GM21825 (cell line): ENCODE measurements around the gene IL17D.
"Not testable (repeated sequence)": the region's sequence is repeated elsewhere in the genome, so short reads cannot be mapped to it uniquely, and the experiment has no call there.

Source experiments
- ATAC-seq: cut with Tn5 transposase; IDR thresholded peaks from one replicate; pipeline ENCODE4 v1.9.1; 2021; ENCODE audit warnings: mild to moderate bottlenecking, moderate library complexity; ENCODE audit not compliant: unreplicated experiment

Gene IL17D

DNA sequence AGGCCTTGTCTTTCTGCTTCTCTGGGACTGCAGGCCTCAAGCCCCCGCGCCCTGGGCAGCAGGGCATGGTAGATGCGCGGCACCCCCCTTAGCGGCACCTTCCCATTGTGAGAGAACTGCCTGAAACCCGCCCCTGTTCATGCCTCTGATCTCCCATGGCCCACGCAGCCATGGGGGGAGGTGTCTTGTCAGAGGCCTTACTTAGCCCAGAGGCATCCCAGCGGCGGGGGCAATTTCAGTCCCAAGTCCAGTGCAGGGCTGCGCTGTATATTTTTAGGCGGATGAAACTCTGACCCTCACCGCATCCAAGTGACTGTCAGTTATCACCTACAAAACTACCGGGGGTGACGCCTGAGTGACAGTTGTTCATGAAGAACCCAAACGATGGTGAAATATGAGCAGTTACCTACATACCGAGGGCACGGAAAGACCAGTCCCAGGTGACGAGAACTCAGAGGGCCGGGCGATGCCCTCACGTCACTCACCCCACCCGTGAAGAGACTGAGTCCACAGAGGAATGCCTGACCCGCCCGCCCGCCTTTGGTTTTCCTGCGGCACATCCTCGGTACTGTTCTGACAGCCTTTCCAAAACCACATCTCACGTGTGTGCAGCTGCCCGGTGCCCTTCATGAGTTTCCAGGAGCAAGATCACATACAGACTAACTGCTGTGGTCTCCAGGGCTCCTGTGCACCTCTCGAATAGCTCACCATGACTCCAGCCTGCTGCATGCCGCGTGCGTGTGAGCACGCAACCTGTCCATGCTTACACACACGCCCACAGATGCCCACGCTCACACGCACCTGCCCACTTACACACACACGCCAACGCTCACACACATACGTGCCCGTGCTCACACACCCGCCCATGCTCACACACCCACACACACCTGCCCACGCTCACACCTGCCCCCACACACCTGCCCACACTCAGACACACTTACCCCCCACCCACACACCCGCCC, 14.4 kb downstream of the IL17D start:
- no peak for ATAC-seq

DNA sequence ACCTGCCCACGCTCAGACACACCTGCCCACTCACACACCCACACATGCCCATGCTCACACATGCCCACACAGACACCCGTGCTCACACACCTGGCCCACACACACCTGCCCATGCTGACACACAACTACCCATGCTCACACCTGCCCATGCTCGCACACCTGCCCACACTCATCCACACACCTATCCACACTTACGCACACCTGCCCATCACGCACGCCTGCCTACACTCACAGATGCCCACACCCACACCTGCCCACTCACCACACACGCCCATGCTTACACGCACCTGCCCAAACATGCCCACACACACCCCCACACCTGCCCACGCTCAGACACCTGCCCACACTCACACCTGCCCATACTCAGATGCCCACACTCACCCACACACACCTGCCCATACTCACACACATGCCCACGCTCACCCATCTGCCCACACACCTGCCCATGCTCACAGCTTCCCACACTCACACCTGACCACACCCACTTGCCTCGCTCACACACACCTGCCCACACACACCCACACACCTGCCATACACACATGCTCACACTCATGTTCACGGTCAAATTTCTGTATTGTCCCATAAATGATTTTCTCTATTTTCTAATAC, 15.6 kb downstream of the IL17D start:
- ATAC-seq, result no peak

DNA sequence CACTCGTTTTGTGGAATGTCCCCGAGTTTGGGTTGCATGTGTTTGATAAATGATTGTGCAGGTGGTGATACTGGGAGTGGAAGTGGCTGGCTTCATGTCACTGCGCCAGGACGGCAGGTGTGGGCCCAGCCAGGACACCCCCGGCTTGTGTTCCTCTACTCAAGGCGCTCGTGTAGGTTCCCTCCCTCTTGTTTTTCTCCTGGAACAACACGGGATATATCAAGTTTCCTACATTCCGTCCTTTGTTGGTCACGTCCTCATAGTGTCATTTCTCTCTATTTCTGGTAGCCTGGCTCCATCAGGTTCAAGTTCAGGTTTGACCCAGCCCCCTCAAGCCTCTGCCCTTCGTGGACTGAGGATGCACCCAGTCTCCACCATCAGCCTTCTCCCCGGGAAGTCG, 16.3 kb downstream of the IL17D start:
- no peak for ATAC-seq

DNA sequence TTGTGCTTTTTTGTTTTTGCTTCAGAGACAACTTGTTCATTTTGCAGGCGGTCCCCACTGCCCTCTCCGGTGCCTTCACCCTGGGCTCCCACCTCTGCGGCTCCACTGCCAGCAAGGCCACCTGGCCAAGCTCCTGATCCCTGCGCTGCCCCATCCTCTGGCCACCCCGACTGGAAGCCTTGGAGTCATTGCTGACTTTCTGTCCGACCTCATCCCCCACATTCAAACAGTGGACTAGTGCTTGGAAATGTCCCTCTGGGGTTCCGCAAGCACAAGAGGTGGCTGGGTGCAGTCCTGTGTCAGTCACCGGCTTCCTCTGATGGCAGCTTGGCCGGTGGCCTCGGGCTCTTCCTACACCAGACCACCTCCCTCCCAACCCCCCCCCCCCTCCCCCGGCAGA, 17.0 kb downstream of the IL17D start:
- no peak for ATAC-seq

DNA sequence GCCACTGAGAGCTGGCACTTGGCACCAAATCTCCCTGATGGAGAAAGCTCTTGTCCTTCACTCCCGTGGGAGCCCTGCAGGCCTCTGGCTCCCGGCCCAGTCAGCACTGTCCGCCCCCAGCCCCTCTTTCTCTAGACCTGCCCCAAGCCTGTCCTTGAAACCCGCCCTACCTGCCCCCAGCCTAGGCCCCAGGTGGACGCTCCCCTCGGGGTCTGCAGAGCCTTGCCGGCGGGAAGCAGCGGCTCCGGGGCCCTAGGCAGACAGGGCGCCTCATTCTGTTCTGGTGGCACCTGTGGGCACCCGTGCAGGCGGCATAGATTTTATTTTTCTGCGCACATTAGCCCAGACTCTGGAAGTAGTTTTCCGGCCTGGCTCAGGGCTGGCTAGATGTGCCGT, 17.6 kb downstream of the IL17D start:
- no peak for ATAC-seq

DNA sequence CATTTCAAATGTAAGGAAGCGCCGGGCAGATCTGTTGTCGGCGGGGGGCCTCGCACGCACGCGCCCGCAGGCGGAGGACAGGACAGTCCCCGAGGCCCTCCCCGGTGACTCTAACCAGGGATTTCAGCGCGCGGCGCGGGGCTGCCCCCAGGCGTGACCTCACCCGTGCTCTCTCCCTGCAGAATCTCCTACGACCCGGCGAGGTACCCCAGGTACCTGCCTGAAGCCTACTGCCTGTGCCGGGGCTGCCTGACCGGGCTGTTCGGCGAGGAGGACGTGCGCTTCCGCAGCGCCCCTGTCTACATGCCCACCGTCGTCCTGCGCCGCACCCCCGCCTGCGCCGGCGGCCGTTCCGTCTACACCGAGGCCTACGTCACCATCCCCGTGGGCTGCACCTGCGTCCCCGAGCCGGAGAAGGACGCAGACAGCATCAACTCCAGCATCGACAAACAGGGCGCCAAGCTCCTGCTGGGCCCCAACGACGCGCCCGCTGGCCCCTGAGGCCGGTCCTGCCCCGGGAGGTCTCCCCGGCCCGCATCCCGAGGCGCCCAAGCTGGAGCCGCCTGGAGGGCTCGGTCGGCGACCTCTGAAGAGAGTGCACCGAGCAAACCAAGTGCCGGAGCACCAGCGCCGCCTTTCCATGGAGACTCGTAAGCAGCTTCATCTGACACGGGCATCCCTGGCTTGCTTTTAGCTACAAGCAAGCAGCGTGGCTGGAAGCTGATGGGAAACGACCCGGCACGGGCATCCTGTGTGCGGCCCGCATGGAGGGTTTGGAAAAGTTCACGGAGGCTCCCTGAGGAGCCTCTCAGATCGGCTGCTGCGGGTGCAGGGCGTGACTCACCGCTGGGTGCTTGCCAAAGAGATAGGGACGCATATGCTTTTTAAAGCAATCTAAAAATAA, 18.2 kb downstream of the IL17D start:
- no peak for ATAC-seq

DNA sequence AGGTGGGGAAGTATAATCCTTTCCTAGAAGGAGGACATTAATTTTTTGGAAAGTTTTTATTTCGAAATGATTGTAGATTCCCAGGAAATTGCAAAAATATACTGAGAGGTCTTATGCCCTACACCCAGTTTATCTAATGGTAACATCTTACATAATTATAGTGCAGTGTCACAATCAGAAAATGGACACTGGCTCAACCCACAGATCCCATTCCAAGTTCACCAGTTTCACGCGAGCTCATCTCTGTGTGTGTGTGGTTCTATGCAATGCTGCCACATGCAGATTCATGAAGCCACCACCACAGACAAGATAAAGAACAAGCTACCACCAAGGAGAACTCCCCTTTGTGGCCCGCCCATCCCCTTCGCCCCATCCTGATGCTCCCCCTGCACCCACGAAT, 24.4 kb downstream of the IL17D start:
- ATAC-seq, result no peak

DNA sequence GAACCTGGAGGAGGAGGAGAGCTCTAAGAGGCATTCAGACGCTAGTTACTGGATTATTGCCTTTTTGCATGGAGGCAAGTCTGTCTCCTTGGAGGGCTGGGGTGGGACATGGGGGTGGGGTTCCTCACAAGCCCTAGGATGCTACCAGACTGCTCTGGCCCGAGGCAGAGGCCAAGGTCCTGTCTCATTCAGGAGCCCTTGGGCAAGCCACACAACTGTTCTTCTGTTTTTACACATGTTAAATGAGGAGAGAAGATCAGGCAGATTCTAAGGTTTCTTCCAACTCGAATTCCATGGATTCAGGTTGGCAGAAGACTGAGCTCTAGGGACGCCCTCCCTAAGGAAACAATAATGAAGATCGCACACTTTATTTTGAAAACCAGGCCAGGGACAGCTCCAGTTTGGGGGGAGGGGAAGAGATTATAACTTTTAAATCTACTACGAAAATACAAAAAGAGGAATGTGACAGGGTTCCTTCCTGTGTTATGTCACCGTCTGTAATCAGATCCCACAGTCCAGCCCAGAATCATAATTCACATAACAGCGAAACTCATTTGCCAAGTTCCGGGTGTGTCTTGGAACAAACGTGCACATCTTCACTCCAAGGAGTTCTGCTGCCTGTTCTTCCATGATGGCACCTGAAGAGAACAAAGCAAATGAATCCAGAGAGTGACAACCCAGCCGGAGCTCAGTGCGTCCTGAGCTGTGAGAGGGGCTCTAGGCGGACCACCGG, 25.2 kb downstream of the IL17D start:
- ATAC-seq, result no peak

DNA sequence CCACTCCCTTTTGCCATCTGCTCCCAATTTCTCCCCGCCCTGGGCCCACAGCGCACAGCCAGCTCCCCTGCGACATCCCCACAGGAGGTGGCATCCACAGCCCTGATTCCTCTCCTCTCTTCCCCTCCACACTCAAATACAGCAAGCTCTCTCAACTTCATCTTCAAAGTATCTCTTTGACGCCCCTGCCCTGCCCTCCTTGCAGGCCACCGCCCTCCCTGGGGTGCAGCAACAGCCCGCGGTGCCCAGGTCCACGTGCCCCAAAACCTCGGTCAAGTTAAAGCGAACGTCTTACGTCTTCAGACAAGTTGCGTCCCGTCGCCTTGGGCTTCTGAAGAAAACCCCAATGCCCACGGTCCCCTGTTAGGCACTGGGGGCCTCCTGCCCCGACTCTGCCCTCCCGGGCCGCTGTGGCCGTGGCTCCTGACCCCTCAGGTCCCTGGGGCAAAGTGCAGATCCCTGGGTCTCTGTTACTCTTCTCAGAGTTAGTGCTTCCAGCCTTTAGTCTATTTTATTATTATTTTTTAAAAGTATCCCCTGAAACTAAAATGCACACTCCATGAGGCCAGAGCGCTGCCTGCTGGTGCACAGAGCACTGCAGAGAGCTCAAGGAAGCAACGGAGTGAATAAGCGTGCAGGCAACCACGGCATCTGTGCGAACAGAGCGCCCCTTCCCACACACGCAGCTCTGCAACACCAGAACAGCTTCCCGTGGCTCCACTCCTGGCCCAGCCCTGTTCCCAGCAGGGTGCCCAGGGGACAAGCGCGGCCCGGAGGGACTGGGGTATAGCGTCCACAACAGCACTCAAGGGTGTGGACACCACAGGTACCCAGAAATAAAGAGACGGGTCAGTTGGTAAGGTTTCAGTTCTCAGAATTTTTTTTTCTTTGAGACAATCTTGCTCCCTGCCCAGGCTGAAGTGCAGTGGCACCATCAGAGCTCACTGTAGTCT, 26.4 kb downstream of the IL17D start:
- ATAC-seq, result no peak

DNA sequence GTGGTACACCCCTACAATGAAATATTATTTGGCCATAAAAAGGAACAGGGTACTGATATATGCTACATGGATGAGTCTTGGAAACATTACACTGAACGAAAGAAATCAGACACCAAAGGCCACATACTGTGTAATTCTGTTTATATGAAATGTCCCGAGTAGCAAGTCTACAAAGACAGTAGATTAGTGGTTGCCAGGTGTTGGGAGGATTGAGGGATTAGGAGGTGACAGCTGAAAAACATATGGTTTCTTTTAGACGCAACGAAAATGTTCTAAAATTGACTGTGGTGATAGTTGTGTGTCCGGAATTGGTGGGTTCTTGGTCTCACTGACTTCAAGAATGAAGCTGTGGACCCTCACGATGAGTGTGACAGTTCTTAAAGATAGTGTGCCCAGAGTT, 35.1 kb downstream of the IL17D start:
- no peak for ATAC-seq

DNA sequence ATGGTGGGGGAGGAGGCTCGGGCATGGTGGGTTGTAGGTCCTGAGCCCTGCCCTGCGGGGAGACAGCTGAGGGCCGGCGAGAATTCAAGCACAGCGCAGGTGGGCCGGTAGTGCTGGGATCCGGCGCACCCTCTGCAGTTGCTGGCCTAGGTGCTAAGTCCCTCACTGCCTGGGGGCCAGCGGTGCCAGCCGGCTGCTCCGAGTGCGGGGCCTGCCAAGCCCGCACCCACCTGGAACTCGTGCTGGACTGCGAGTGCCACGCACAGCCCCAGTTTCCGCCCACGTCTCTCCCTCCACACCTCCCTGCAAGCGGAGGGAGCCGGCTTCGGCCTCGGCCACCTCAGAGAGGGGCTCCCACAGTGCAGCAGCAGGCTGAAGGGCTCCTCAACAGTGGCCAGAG, 36.5 kb downstream of the IL17D start:
- no peak for ATAC-seq

DNA sequence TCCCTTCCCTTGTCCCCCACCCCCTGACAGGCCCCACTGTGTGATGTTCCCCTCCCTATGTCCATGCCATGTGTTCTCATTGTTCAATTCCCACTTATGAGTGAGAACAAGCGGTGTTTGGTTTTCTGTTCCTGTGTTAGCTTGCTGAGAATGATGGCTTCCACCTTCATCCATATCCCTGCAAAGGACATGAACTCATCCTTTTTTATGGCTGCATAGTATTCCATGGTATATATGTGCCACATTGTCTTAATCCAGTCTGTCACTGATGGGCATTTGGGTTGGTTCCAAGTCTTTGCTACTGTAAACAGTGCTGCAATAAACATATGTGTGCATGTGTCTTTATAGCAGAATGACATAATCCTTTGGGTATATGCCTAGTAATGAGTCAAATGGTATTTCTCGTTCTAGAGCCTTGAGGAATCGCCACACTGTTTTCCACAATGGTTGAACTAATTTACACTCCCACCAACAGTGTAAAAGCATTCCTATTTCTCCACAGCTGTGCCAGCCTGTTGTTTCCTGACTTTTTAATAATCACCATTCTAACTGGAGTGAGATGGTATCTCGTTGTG, 40.4 kb downstream of the IL17D start:
- ATAC-seq, result not testable (repeated sequence)

DNA sequence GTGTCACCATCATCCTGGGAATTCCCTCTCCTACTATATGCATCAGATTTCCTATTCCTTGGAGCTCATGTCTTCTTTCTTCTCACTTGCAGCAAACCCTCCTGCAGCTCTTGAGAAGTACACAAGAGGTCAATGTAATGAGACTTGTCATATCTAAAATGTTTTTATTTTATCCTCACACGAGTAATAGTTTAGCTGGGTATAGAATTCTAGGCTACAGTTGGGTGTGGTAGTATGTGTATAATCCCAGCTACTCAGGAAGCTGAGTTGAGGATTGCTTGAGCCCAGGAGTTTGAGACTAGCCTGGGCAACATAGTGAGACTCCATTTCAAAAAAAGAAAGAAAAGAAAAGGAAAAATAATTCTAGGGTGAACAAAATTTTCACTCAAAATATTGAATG, 45.9 kb downstream of the IL17D start:
- ATAC-seq, result no peak

DNA sequence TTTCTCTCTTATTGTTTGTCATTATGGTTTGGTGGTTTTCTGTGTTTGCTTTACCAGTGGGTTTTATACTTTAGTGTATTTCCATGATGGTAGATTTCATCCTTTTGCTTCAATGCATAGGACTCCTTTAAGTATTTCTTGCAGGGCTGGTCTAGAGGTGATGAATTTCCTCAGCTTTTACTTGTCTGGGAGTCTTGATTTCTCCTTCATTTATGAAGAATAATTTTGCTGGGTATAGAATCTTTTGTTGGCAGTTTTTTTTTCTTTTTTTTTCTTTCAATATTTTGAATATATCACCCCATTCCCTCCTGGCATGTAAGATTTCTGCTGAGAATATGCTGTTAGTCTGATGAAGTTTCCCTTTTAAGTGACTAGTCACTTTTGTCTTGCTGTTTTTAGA, 50.5 kb downstream of the IL17D start:
- ATAC-seq, result no peak

DNA sequence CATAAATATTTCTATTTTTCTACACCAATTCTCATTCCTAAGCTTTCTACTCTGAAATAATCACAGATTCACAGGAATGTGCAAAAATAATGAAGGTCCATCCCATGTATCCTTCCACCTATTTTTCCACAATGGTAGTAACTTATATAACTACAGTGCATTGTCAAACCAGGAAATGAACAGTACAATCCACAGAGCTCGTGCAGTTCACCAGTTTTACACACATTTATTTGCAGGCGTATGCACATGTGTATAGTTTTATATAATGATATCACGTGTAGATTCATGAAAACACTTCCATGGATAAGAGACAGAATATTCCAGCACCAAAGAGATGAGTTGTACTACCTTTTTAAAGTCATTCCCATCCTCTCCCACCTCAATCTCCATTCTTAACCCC, 57.4 kb downstream of the IL17D start:
- ATAC-seq, result no peak

DNA sequence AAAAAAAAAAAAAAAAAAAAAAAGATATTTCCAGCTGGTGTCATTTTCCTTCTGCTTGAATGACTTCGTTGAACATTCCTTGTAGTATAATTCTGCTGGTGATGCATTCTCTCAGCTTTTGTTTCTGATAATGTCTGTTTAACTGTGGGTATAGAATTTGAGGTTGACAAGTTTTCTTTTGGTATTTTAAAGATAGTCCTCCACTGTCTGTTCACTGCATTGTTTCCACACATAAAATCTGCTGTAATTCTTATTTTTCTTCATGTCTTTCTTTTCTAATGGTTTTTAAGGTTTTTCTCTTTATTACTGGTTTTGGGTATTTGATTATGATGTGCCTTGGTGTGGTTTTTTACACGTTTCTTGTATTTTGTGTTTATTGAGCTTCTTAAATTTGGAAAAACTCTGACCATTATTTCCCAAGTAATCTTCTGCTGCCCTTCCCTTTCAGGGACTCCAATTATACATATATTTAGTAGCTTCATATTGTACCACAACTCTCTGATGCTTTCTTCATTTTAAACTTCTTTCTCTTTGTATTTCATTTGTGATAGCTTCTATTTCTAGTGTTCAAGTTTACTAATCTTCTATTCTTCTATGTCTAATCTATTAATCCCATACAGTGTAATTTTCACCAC, 63.9 kb downstream of the IL17D start:
- ATAC-seq, result no peak

DNA sequence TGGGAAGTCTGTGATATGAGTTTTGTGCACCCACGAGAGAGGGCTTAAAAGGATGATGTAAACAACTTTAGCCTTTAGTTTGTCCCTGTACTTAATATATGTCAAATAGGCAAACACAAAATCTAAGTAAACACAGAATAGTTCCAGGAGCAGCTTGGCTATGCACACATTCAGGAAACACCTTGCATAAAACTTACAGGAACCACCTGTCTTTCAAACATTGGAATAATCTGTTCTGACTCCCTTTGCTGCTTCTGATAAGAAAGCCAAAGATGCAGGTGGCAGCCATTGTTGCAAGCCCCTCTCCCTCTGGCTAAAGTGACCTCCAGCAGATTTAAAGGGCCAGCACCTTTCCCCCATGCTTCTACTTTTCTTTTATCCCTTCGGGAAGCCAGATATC, 65.6 kb downstream of the IL17D start:
- ATAC-seq, result no peak

DNA sequence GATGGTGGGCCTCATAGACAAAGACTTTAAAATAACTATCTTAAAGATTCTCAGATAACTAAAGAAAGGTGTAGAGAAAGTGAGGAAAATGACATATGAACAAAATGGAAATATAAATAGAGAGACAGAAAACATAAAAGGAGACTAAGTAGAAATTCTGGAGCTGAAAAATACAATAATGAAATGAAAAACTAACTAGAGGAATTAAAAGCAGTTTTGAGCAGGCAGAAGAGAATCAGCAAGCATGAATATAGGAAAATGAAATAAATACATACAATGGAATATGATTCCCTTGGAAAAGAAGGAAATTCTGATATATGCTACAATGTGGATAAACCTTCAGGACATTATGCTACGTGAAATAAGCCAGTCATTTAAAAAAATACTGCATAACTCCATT, 66.3 kb downstream of the IL17D start:
- ATAC-seq, result no peak
